Neutrophil (primary cell): Measurements from ENCODE around the gene ADGRD2.

Source experiments
- H3K27ac ChIP-seq: fragments of 200-600 bp; sonication (generic); 2 replicates; pipeline ENCODE4 v1.5.1; 2016; ENCODE audit warnings: mild to moderate bottlenecking, moderate library complexity
- H3K27me3 ChIP-seq: fragments of 200-600 bp; sonication (generic); 2 replicates; pipeline ENCODE4 v1.6.0; 2016; ENCODE audit warnings: mild to moderate bottlenecking
- H3K36me3 ChIP-seq: fragments of 200-600 bp; sonication (generic); 2 replicates; pipeline ENCODE4 v1.5.1; 2017
- H3K4me1 ChIP-seq, 2 experiments: fragments of 200-600 bp in 1 of 2; sonication (generic) in 1 of 2; 1 replicate in 1 of 2; 2 replicates in 1 of 2; pipeline versions ENCODE4 v1.5.1 to v1.6.1; 2013 to 2016; ENCODE audit warnings: low read depth in 1 of 2, low read length in 1 of 2, mild to moderate bottlenecking in 1 of 2, moderate library complexity in 1 of 2; ENCODE audit not compliant: control insufficient read depth in 1 of 2, insufficient read depth in 1 of 2
- H3K4me3 ChIP-seq, 2 experiments: fragments of 200-600 bp in 1 of 2; sonication (generic) in 1 of 2; 1 replicate in 1 of 2; 2 replicates in 1 of 2; pipeline ENCODE4 v1.5.1; 2013 to 2016; ENCODE audit warnings: low read depth in 1 of 2, low read length in 1 of 2, mild to moderate bottlenecking in 1 of 2, moderate library complexity in 1 of 2
- H3K9me3 ChIP-seq: fragments of 200-600 bp; sonication (generic); 2 replicates; pipeline ENCODE4 v1.5.1; 2016
- TF ChIP-seq, protein P1 (sequence below): fragments of 200-600 bp; sonication (generic); IDR thresholded peaks from 2 replicates; pipeline ENCODE4 v1.5.1; 2016; ENCODE audit warnings: antibody characterized with exemption

The ADGRD2 gene

DNA sequence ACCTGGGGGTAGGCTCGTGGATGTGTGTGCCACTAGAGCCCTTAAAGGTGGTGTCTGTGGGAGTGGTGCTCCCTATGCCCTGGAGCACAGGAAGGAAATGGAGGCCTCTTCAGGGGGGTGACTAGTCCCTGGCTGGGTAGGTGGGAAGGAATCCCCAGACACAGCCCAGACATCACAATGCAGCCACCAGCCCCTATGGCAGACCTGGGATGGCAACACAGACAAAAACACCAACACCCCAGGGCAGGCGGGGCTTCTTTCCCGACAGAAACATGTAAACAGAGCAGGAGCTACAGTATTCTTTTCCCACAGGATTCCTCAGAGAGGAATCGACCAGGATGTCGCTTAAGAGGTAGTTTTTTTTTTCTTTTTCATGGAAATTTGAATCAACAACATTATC is 67.3 kb downstream of the ADGRD2 start:
- Histone ChIP-seq H3K27ac (no peak overlapping the region), H3K27me3 (peaks cover 15% of the 10 kb centered on the region), H3K4me3 (no peak overlapping the region), H3K9me3 (no peaks in the 10 kb centered on the region), H3K4me1 (no peaks in the 10 kb centered on the region), H3K36me3 (peaks cover 29% of the 10 kb centered on the region)
- TF ChIP-seq, protein P1, sequence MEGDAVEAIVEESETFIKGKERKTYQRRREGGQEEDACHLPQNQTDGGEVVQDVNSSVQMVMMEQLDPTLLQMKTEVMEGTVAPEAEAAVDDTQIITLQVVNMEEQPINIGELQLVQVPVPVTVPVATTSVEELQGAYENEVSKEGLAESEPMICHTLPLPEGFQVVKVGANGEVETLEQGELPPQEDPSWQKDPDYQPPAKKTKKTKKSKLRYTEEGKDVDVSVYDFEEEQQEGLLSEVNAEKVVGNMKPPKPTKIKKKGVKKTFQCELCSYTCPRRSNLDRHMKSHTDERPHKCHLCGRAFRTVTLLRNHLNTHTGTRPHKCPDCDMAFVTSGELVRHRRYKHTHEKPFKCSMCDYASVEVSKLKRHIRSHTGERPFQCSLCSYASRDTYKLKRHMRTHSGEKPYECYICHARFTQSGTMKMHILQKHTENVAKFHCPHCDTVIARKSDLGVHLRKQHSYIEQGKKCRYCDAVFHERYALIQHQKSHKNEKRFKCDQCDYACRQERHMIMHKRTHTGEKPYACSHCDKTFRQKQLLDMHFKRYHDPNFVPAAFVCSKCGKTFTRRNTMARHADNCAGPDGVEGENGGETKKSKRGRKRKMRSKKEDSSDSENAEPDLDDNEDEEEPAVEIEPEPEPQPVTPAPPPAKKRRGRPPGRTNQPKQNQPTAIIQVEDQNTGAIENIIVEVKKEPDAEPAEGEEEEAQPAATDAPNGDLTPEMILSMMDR, result no peak

DNA sequence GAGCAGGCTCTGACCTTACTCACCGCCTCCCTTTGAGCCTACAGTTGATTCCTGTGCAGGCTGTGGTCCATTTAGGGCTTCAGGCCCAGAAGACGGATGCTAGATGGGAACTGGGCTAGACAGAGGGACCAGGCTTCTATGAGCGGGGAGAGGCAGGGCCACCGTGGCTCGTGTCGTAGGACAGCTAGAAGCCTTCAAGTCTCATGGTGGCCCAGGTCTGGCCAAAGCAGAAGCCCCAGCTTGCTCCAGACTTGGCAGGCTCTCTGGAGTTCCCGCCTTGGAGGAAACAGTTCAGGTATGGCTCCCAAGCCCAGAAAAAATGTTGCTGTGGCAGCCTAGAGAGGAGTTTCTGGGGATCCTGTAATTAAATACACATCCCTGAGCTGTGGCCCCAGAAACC is 67.9 kb downstream of the ADGRD2 start:
- Histone ChIP-seq H3K4me1 (no peaks in the 10 kb centered on the region), H3K36me3 (peaks cover 34% of the 10 kb centered on the region), H3K9me3 (no peaks in the 10 kb centered on the region), H3K27ac (no peak overlapping the region), H3K4me3 (no peak overlapping the region), H3K27me3 (peaks cover 10% of the 10 kb centered on the region)
- TF ChIP-seq, protein P1, result no peak

DNA sequence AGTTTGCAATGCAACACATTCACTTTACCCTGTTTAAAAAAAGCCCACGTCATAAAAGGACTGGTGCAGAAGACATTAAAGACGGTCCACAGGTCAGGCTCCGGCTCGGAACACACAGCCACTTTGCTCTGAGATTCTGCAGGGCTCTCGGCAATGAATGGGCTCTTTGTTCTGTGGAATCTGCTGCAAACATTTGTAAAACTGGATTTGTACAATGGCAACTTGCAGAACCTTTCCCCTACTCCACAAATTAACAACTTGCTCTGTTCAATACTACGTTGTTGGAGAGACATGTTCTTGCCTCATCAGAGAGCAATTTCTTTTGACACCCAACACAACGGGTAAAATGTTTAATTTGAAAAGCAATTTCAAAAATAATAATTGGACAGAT is 70.0 kb downstream of the ADGRD2 start:
- Histone ChIP-seq H3K4me1 (no peaks in the 10 kb centered on the region), H3K4me3 (no peak overlapping the region), H3K36me3 (peaks cover 46% of the 10 kb centered on the region), H3K27me3 (no peaks in the 10 kb centered on the region), H3K27ac (no peak overlapping the region), H3K9me3 (no peaks in the 10 kb centered on the region)
- TF ChIP-seq, protein P1, result no peak

DNA sequence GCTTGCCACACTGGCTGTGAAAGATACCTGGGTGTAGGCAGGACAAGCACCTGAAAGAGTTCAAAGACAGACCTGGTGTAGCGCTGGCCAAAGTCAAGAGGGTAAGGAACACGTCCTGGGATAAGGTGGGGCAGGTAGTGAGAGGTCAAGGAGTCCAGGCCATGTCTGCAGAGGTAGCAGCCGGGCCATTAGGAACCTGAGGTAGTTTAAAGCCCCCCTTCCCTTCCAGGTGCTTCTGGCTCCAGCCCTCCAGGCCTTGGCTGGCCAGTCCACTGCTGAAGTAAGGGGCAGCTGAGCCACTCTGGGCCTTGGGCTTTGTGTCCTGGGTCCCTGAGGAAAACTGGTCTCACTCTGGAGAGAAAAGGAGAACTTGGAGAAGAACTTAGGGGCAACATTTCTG is 70.9 kb downstream of the ADGRD2 start:
- no peaks in the 10 kb centered on the region for H3K9me3 ChIP-seq
- H3K27ac ChIP-seq, result no peak overlapping the region
- H3K4me1 ChIP-seq, result no peaks in the 10 kb centered on the region
- peaks cover 53% of the 10 kb centered on the region for H3K36me3 ChIP-seq
- TF ChIP-seq, protein P1, result no peak
- H3K4me3 ChIP-seq, result no peak overlapping the region
- no peaks in the 10 kb centered on the region for H3K27me3 ChIP-seq

DNA sequence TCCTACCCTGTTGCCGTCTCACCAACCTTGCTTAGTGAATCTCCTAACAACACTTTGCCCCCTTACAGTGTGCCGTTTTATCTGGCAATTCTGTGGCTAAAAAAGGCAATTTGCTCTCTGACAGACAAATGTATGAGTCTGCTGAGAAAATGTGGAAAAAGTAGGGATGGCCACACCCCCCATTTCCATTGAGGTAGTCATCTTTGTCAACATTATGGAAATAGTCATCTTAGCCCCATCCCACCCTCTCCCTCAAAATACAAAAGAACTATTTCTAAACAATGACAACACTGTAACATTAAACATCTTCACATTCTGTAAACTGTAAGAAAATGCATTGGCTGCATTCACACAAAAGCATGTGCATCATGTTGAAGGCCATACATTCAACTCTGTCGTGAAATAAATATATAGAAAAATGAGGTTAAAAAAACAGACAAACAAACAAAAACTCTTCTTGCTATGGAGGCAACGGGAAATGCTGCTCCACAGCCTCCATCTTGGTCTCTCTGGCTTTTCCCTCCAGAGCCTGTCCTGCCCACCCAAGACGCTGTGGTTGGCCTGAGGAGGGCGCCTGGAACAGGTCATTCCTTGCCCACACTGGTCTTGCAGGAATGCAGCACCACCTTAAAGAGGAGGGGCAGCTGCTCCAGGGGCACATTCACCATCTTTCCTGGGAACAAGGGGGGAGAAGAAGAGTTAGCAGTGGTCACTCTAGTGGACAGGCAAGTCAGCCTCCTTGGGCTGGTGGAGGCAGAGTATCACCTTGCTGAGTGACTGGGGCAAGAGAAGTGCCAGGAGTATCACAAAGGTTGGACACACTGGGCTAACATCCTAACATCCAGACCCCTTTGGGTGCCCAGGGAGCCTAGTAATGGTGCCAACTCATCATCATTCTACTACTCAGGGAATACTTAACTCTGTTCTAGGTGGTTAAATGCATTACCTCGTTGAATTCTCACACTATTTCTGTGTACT is 72.2 kb downstream of the ADGRD2 start:
- Histone ChIP-seq H3K27me3 (no peaks in the 10 kb centered on the region), H3K4me3 (no peak overlapping the region)
- TF ChIP-seq, protein P1, result no peak

More for the DNA sequence above, 72.2 kb downstream of the ADGRD2 start:
- no peak overlapping the region for H3K27ac ChIP-seq
- peaks cover 65% of the 10 kb centered on the region for H3K36me3 ChIP-seq
- H3K9me3 ChIP-seq, result no peaks in the 10 kb centered on the region
- no peaks in the 10 kb centered on the region for H3K4me1 ChIP-seq
